ENCODE measurements around the gene NAA80. TPM values are rescaled to one million over a fixed set of nuclear protein-coding genes. Genes with fewer than 3 reads are reported as not detected.
A peak's percentile ranks its signal among the peaks of the same experiment; 100 is the strongest.

Gene NAA80
- total and polyA plus RNA-seq, 2 of the 13 experiments (the other 11 are each of a cell fraction or from before 2014, with no cell fraction given): 3.4 to 8.7 TPM

GRCh38 chr3:50298836-50299637 lies at the start of gene NAA80, which contains the start of gene HYAL3 (continued):
- TF ChIP-seq SMARCC2 (IDR thresholded peaks at IDR 0.05) (no peak), CREM (IDR thresholded peaks at IDR 0.05) (no peak), CREM (CRISPR knock-in tag; IDR thresholded peaks at IDR 0.05) (no peak), ZNF780A (CRISPR knock-in tag; IDR thresholded peaks at IDR 0.05) (no peak; the same call in 1 of the 2 replicates), SP140L (CRISPR knock-in tag; IDR thresholded peaks at IDR 0.05; ENCODE audit: borderline replicate concordance) (no peak), ZNF609 (CRISPR knock-in tag; IDR thresholded peaks at IDR 0.05; ENCODE audit: borderline replicate concordance) (no peak), ZNF549 (CRISPR knock-in tag; IDR thresholded peaks at IDR 0.05) (no peak), ZBTB10 (CRISPR knock-in tag; IDR thresholded peaks at IDR 0.05; ENCODE audit: borderline replicate concordance) (no peak; the same call in 1 of the 2 replicates), ZFP36 (IDR thresholded peaks at IDR 0.05; ENCODE audit: borderline replicate concordance, low read depth, low read length, partially characterized antibody) (no peak), SNAI1 (CRISPR knock-in tag; IDR thresholded peaks at IDR 0.05; ENCODE audit: borderline replicate concordance) (no peak), KDM5A (IDR thresholded peaks at IDR 0.05; ENCODE audit: borderline replicate concordance, low read length) (peak; percentile 61; the same call in 1 of the 2 replicates), POGZ (CRISPR knock-in tag; IDR thresholded peaks at IDR 0.05) (peak; percentile 7; the same call in 1 of the 2 replicates), ZBTB42 (CRISPR knock-in tag; IDR thresholded peaks at IDR 0.05) (no peak; the same call in 1 of the 2 replicates), FOXA3 (CRISPR knock-in tag; IDR thresholded peaks at IDR 0.05) (peak; percentile 51), JARID2 (CRISPR knock-in tag; IDR thresholded peaks at IDR 0.05; ENCODE audit: insufficient replicate concordance) (peak; percentile 53), ZNF605 (CRISPR knock-in tag; IDR thresholded peaks at IDR 0.05) (peak; percentile 75), HMG20B (CRISPR knock-in tag; conservative IDR thresholded peaks at IDR 0.05) (no peak), ZNF878 (CRISPR knock-in tag; IDR thresholded peaks at IDR 0.05) (peak; percentile 81), ZFX (CRISPR knock-in tag; IDR thresholded peaks at IDR 0.05; ENCODE audit: low read depth) (peak; percentile 81), FOXA1 (IDR thresholded peaks at IDR 0.05) (no peak), FOXA1 (CRISPR knock-in tag; IDR thresholded peaks at IDR 0.05) (peak; percentile 16; the same call in 1 of the 2 replicates)
- TF ChIP-seq, protein P1, sequence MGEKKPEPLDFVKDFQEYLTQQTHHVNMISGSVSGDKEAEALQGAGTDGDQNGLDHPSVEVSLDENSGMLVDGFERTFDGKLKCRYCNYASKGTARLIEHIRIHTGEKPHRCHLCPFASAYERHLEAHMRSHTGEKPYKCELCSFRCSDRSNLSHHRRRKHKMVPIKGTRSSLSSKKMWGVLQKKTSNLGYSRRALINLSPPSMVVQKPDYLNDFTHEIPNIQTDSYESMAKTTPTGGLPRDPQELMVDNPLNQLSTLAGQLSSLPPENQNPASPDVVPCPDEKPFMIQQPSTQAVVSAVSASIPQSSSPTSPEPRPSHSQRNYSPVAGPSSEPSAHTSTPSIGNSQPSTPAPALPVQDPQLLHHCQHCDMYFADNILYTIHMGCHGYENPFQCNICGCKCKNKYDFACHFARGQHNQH (CRISPR knock-in tag; IDR thresholded peaks at IDR 0.05): peak; percentile 60
